GM21526 (cell line): ENCODE measurements around the gene LAD1.

Experiments
- ATAC-seq: cut with Tn5 transposase; IDR thresholded peaks from one replicate; pipeline ENCODE4 v1.9.1; 2021; ENCODE audit warnings: moderate library complexity; ENCODE audit not compliant: unreplicated experiment, low FRiP score

The LAD1 gene

DNA sequence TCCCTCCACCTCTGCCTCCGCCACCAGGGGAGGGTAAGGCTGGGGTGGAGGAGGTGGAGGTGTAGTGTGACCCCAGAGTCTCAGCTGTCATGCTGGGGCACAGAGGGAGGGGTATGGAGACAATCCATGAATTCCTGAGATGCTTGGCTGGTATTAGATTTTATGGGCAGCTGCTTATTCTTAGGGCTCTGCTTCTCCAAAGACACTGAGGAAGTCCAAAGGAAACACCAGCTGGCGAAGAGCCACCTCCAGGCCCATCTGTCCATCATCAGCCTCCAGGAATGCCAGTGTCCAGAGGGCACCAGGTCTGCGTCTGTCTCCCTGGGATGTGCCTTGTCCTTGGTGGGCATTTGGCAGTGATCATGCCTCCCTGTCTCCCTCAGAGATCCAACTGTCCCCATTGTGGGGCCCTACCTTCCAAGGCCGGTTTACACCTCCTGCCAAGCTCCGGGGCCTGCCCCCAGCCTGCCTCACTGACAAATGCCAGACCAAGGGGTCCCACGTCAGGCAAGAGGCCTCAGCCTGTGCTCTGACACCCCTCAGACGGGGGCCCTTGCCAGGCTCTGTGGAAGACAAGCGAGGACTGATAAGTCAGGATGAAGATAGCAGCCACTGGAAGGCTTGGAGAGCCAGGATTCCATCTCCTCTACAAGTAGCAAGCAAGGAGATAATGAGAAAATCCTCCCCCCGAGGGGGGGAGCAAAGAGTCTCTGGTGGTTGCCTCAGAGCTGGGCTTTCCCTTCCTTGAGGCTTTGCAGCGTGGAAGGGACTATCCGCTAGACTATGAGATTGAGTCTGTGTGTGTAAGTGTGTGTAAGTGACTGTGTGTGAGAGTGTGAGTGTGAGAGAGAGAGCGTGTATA is 20.9 kb upstream of the LAD1 start:
- ATAC-seq: no peak

DNA sequence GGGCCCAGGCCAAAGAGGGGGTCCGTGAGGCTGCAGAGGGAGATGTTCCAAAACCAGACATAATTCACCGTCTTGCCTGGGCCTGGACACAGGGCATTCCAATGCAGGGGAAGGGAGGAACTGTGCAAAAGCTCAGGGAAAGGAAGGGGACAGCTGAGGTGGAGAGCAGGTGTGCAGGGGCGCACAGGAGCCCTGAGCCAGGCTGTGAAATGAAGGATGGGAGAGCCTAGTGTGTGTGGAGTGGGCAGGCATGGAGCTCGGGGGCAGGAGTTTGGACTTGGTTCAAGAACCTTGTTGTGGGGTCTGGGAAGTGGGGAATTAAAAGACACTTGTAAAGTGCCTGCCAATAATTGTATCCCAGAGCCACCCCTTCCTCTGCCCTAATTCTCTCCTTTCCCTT is 20.1 kb upstream of the LAD1 start:
- ATAC-seq: no peak

DNA sequence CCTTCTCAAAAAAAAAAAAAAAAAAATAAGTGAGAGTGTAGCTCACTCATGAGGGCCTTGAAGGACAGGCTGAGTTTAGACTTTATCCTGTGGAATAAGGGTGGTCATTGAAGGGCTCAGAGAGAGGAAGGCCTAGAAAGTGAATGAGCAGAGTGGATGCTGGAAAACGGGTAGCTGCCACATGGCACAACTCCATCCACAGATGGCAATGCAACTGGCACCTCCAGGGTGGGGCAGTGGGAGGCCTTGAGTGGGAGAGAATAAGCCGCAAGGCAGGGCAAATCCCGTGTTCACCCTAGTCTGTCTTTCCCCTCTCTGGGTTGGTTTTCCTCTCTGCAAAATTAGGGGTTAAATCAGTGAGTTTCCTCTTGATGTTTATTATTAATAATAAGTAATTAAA is 19.3 kb upstream of the LAD1 start:
- ATAC-seq: no peak

DNA sequence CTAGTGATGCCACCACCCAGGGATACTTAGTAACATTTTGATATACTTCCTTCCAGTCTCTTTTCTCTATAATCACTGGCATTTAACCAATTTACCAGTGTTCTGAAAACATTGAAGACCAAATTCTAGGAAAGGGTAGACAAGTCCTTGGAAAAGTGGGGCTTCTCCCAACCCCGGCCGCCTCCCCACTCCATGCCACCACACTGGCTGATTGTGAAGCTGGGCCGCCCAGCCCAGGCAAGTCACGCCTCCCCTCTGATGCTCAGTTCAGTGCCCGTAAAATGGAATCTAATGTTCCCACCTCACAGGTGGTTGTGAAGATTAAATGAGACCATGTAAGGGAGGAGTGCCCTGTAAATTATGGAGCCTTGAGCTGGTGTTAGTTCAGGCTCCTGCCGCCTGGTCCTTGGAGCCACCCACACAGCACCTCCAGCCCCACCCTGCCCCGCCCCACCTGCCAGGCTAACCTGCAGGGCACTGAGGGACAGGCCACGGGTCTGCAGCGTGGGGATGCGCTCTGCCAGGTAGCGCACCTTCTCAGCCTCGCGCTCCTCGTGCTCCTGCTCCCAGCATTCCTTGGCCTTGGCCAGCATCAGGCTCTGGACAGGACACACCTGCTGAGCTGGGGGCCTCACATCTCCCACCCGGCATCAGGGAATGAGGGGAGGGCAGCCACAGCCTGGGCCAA is 15.1 kb upstream of the LAD1 start:
- ATAC-seq: no peak

DNA sequence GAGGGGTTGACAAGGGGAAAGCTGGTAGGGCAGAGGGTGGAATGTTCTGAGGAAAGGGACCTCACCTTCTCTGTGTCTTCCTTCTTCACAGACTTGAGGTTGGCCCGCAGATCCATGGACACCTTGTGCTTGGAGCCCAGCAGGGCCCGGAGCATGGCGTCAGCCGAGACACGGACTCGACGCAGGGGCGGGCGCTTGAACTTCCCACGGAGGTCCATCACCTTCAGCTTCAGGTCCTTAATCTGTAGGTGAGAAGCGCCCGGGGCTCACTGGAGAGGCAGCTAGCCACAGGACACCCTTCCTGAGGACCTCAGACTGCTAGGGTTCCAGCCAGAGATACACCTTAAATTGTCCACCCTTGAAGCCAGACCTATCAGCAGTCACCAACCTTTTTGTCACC is 12.2 kb upstream of the LAD1 start:
- no peak for ATAC-seq

DNA sequence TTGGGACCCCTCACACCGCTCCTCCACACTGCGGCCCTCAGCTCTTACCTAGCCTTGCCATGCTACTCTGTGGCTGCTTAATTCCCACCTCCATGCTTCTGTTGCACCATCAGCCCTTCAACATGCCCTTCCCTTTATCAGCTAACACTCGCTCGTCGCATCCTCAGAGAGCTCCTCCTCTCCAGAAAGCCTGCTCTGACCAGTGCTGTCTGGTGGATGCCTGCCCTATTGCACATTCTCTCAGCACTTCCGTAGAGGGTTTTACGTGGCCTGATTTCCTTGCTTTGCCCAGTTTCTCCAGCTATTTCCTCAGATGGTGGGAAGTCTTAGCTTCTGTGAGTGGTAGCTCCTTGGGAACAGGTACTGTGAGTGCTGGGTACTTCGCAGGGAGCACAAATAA is 10.3 kb upstream of the LAD1 start:
- no peak for ATAC-seq

DNA sequence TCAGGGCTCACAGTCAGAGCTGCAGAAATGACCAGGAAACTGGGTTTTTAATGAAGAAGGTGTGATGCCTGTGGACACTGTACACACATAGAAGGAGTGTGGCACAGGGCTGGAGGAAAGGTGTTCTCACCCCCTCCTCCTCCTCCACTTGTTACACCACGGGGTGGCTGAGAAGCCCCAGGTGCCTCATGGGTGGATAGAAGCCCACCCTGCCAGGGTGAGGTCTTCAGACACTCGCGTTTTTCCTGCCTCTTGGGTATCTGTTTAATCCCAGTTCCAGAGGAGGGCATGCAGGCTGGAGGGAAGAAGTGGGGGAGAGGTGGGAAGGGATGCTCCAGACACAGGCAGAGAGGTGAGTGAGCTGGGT is 9.7 kb upstream of the LAD1 start:
- ATAC-seq: no peak

DNA sequence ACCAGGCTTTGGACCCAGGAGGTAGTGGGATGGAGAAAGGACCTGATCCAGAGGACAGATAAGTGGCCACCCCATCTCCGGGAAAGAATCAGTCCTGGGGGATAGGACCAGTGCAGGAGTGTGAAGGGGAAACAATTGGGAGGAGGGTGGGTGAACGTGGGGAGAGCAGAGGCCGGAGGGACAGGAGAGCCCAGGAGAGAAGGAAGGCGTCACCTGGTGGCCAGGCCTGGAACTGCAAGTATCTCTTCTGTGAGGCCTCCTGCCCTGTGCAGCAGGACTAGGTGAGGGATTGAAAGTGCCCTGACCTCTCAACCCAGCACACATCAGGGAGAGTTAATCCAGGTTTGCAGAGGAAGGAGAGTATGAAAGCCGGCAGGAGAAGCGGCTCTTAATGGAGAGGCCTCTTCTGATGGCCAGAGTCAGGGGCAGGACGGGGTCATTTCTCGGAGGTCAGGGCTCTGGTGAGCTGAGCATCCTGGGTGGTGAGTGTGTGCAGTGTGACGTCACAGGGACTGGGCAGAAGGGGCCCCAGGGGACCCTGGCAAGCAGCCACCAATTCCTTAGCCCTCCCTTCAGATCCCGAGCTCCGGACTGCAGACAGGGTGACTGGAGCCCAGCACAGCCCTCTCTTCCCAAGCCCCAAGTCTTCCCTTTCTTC is 9.2 kb upstream of the LAD1 start:
- ATAC-seq: no peak

DNA sequence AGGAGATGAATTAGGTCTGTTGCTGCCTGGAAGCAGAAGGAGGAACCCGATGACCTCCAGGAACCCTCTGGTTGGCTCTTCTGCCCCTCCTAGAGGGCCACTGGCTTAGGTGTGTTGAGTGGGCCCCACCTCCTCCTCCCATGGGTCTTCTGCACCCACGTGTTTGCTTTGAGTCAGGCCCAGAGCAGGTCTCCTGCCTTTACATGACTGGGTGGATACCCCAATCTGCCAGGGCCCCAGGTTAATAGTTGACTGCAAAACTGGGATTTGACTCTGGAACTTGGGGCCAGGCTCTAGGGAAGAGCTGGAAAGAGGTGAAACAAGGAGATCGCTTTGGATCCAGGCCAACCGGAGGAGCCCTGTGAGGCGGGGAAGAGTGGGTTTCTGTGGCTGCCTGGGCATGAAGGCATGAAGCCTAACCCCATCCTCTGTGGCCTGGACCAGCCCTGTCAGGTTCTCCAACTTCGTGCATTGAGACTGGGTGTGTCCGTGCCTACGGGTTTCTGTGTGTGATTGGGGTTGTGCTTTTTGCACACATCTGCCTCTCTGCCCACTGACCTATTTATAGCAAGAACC is 7.8 kb upstream of the LAD1 start:
- ATAC-seq: no peak

DNA sequence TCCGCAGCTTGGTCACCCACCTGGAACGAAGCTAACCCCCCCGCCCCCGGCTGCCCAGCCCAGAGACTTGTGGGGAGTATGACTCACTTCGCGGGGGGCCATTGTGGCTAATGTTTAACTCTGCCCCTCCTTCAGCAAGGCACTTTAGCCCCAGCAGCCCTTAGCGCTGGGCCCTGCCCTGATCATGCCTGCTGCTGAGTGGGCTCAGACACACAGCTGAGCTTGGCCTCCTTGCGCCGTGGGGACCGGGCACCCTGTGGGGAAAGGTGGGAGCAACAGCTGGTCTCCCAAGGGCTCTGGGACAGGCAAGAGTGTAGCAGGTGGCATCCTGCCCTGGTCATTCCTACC is 6.3 kb upstream of the LAD1 start:
- no peak for ATAC-seq

DNA sequence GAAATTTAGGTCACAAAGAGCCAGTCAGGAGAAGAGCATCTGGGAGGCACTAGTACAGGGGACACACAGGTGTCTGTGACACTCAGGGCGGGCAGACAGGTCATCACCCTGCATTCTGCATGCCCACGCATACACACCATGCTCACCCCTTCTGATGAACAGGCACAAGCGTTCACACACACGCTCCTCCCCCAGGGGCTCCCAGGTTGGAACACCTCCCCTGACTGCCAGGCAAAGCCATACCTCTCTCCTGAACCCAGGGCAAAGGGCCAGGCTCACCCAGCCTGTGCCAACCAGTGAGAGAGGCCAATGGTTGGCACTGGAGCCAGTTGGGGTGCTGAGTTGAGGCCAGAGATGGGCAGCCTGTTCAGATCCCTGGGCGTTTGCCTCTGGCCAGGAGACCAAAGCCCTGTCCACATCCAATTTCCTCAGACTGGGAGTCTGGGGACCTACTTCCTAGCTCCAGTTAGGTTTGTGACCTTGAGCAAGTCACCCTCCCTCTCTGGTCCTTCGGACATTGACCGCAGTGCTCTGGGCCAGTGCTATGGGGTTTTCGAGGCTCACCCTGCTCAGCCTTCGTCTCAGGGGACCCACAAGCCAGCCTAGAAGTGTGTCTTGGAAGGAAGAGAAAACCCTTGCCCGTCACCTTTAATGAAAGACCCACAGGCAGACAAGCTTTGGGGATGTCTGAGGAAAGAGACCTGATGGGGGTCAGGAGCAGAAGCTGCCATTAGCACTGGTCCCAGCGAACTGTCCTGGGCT is 5.8 kb upstream of the LAD1 start:
- ATAC-seq: no peak

DNA sequence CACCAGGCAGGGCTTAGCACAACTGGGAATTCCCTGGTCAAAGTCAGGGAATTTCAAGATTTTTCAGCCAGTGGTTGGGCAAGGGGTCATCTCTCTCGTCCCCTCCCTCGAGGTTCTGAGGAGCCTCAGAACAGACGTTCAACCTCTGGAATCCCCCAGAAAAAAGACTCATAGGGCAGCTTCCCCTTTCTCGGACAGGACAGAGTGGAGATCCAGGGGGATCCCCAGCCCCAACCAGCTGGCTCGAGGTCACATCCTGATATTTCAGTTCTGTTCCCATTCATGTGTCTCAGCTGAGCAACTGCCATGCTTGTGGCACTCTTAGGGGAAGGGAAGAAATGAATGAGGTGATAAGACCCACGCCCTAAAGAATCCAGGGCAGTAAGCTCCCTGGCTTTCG is 4.9 kb upstream of the LAD1 start:
- no peak for ATAC-seq

DNA sequence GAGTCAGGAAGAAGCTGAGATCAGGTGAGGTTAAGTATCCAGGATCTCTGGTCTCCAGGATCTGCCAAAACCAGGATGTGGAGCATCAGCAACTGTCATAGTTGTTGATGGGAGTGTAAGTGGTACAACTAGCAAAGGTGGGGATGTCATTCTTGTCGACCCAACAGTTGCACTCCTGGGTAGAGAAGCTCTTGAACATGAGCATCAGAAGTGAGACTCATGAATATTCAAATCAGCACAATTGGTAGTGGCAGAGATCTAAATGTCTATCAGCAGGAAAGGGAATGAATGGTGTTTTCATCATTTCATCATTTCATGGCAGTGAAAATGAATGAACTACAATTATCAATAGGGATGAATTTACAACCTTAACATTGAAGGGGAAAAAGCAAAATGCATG is 4.2 kb upstream of the LAD1 start:
- ATAC-seq: no peak

DNA sequence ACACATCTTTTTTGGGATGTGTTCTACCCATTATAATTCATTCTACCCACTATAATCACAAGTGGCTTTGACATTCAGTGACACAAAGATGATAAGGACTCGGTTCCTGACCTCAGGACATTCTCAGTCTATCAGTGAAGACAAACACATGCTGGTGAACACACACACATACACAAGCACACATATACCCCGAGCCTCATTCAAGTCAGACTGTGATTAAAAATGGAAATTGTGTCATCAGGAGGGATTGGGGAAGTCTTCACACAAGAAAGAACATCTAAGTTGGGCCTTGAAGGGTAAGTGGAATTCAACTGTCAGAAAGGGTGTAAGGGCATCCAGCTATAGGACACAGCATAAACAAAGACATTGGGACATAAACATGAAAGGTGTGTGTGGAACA is 2.6 kb upstream of the LAD1 start:
- ATAC-seq: no peak

DNA sequence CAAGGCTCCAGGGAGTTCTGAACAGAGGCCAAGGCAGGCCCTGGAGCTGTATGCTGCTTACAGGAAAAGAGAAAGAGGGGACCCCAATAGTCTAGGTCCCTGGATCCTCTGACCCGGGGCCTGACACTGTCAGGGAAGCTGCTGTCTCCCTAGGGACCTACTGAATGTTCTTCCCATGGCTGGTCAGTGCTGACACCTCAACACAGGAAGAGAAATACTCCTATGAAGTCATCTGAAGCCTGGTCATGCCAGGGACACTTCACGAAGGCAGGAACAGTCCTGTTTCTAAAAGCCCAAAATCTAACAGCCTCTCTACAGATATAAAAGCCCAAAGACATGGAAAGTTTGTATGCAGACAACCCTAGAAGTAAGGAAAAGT is 1.7 kb upstream of the LAD1 start:
- ATAC-seq: no peak

DNA sequence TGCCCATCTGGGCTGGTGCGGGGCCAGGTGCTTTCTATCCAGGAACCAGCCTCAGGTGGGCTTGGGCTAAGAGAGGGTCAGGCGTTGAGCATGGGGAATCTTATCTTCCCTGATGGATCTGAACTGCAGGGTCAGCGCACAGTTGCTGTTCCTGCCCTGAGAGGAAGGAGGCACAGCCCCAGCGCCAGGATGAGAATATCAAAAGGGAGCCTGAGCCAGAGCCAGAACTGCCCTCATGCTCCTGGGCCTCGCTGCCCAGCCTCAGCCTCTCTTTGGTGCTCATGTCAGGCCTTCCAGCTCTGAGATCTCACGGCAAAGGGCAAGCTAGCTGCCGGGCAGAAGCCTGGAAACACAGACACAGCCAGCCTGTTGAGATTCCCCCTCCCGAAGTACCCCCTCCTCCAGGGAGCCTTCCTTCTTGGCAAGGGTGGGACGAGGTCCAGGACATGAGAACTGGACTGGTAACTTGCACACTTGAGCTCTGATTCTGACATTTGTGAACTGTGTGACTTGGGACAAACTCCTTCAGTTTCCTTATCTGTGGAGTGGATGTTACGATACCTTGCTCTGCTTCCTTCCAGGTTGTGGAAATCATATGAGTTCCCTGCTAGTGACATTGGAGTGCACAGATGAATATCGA is 1.2 kb upstream of the LAD1 start:
- no peak for ATAC-seq

DNA sequence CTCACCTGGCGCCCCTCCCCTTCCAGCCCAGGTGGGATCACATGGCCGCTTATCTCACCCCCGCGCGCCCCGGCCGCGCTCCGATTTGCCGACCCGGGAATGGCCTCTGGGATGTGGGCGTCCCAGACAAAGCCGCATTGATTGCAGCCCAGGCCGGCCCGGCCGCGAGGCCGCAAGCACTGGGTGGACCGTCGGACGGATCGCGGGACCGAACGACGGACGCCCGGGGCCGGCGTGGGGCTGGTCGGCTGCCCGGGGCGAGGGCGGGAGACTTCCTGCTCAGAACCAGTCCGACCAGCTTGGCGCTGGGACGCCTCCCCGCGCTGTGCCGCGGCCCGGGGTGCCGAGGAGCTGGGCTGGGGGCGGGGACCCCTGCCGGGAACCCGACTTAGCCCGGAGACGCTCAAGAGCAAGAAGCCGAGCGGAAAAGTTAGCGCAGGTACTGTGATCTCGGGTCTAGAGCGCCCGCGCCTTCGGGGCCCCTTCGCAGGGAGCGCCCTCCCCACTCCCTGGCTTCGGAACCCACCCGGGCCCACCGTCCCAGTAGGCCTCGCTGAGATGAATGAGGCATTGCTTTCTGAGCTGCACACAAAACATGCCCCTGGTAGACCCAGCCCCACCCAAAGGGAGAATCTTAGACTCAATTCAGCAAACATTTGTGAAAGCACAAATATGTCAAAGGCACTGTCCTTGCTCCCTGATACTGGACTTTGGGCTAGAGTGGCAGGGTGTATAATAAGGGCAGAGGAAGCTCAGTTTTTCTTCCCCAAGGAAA is 415 bp upstream of the LAD1 start:
- ATAC-seq: no peak

DNA sequence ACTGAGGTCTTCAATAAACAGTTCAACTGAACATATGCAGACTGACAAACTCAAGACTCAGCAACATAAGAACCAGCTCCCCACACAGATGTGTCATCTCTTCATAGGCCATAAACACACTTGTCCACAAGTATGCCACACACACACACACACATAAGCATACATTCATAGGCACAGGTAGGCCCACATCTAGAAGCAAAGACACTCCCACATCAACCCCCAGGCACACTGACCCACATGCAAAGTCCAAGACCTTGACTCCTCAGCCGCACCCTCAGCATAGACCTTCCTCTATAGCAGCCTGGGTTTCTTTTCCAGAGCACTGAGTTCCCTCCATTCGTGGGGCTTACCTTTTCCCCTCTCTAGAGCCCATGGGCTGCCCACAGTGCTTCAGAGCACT is 1.4 kb downstream of the LAD1 start:
- ATAC-seq: no peak

DNA sequence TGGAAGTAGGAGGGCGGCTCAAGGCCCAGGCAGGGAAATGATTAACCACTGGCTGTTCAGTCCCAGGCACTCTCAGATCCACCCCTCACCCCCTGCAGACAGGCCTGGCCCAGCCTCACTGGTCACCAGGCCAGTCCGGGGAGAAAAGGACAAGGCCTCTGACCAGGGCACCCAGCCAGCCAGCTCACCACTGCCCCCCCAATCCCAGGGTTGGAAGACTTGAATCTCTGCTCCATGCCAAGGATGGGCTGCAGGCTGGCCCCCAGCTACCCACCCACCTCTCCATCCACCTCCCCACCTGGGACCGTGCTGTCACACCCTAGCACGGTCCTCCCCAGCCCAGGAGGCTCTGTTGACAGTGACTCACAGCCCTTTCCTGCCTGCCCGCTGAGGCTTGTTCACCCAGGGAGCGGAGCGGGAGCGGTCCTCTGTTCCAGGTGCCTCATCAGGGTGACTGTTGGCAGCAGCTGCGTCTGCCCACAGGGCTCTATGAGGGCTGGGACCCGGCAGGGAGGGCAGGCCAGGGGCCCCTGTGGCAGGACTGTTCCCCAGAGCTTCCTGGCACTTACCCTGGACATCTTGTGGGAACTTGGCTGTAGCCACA is 2.2 kb downstream of the LAD1 start:
- ATAC-seq: no peak
